Measurements from ENCODE around the gene UAP1.
"Not testable (repeated sequence)": the region's sequence is repeated elsewhere in the genome, so short reads cannot be mapped to it uniquely, and the experiment has no call there.

DNA sequence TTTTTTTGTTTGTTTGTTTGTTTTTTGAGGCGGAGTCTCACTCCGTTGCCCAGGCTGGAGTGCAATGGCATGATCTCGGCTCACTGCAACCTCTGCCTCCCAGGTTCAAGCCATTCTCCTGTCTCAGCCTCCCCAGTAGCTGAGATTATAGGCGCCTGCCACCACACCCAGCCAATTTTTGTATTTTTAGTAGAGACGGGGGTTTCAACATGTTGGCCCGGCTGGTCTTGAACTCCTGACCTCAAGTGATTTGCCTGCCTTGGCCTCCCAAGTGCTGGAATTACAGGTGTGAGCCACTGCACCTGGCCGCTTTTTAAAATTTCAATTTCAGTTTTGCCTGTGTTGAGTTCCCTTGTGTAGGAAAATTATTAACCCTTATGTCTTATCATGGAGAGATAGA is 9.6 kb downstream of the UAP1 start:
- TF ChIP-seq, protein P1, sequence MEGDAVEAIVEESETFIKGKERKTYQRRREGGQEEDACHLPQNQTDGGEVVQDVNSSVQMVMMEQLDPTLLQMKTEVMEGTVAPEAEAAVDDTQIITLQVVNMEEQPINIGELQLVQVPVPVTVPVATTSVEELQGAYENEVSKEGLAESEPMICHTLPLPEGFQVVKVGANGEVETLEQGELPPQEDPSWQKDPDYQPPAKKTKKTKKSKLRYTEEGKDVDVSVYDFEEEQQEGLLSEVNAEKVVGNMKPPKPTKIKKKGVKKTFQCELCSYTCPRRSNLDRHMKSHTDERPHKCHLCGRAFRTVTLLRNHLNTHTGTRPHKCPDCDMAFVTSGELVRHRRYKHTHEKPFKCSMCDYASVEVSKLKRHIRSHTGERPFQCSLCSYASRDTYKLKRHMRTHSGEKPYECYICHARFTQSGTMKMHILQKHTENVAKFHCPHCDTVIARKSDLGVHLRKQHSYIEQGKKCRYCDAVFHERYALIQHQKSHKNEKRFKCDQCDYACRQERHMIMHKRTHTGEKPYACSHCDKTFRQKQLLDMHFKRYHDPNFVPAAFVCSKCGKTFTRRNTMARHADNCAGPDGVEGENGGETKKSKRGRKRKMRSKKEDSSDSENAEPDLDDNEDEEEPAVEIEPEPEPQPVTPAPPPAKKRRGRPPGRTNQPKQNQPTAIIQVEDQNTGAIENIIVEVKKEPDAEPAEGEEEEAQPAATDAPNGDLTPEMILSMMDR (IDR thresholded peaks at IDR 0.05; ENCODE audit: borderline replicate concordance, extremely low read depth, low read length, poor library complexity, severe bottlenecking): not testable (repeated sequence)
- TF ChIP-seq EZH2 (IDR thresholded peaks at IDR 0.05; ENCODE audit: borderline replicate concordance, low read depth, low read length, severe bottlenecking): not testable (repeated sequence)

Data from DND-41 (cell line).